Smooth muscle cell (in vitro differentiated cells): ENCODE data around the gene ALS2. TPM values are rescaled to one million over a fixed set of nuclear protein-coding genes. Genes with fewer than 3 reads are reported as not detected.

Experiments
- DNase-seq: peaks from one replicate; lab custom pipeline; 2025; ENCODE audit not compliant: unreplicated experiment; lab: John Stamatoyannopoulos, UW
- H2AFZ ChIP-seq: fragments of 200-600 bp; sonication (generic); 2 replicates; pipeline ENCODE4 v1.6.0; 2016; ENCODE audit warnings: antibody characterized with exemption, low read depth, mild to moderate bottlenecking
- H3F3A ChIP-seq: fragments of 200-600 bp; sonication (generic); 2 replicates; pipeline ENCODE4 v1.6.0; 2017; ENCODE audit warnings: antibody characterized with exemption, low read depth
- H3K27ac ChIP-seq: fragments of 200-600 bp; sonication (generic); 2 replicates; pipeline ENCODE4 v1.5.1; 2016; ENCODE audit warnings: low read depth, mild to moderate bottlenecking
- H3K27me3 ChIP-seq: fragments of 200-600 bp; sonication (generic); 2 replicates; pipeline ENCODE4 v1.6.1; 2016; ENCODE audit warnings: low read depth, mild to moderate bottlenecking
- H3K36me3 ChIP-seq: fragments of 200-600 bp; sonication (generic); 2 replicates; pipeline ENCODE4 v1.5.1; 2016; ENCODE audit warnings: low read depth
- H3K4me1 ChIP-seq: fragments of 200-600 bp; sonication (generic); 2 replicates; pipeline ENCODE4 v1.5.1; 2016; ENCODE audit warnings: low read depth
- H3K4me2 ChIP-seq: fragments of 200-600 bp; sonication (generic); 2 replicates; pipeline ENCODE4 v1.6.0; 2016; ENCODE audit warnings: mild to moderate bottlenecking
- H3K4me3 ChIP-seq: fragments of 200-600 bp; sonication (generic); 2 replicates; pipeline ENCODE4 v1.5.1; 2016; ENCODE audit warnings: mild to moderate bottlenecking
- H3K79me2 ChIP-seq: fragments of 200-600 bp; sonication (generic); 2 replicates; pipeline ENCODE4 v1.6.0; 2016; ENCODE audit warnings: low read depth, mild to moderate bottlenecking
- H3K9ac ChIP-seq: fragments of 200-600 bp; sonication (generic); 2 replicates; pipeline ENCODE4 v1.6.0; 2016; ENCODE audit warnings: low read depth
- H3K9me3 ChIP-seq: fragments of 200-600 bp; sonication (generic); replicated peaks from 2 replicates; pipeline ENCODE4 v1.5.1; 2016; ENCODE audit warnings: low read depth
- H4K20me1 ChIP-seq: fragments of 200-600 bp; sonication (generic); 2 replicates; pipeline ENCODE4 v1.6.0; 2016; ENCODE audit warnings: low read depth
- WGBS: methylation state at CpG from one replicate; pipeline ENCODE4 v1.1.7; 2016; ENCODE audit warnings: low lambda C conversion rate; 5-methylcytosine and 5-hydroxymethylcytosine counted together
- polyA plus RNA-seq: library from polyadenylated mRNA; unstranded; fragments of >200 nt; fragmentation: Nextera tagmentation; extraction: Ambion mirVana; gene quantifications from 2 replicates; pipeline ENCODE4 v1.2.1, GENCODE V29; 2016
- total RNA-seq: library from RNA; depleted of rRNA; stranded (reverse); fragments of >200 nt; gene quantifications from 2 replicates; pipeline ENCODE4 v1.2.3, GENCODE V29; 2014
- TF ChIP-seq, protein P1 (sequence below): fragments of 200-600 bp; sonication (generic); IDR thresholded peaks from 2 replicates; pipeline ENCODE4 v1.5.1; 2017; ENCODE audit warnings: borderline replicate concordance, mild to moderate bottlenecking, antibody characterized with exemption; ENCODE audit not compliant: insufficient read depth, poor library complexity, severe bottlenecking

The ALS2 gene
- total and polyA plus RNA-seq, 2 experiments from 2014 or later: 11.0 to 24.4 TPM

DNA sequence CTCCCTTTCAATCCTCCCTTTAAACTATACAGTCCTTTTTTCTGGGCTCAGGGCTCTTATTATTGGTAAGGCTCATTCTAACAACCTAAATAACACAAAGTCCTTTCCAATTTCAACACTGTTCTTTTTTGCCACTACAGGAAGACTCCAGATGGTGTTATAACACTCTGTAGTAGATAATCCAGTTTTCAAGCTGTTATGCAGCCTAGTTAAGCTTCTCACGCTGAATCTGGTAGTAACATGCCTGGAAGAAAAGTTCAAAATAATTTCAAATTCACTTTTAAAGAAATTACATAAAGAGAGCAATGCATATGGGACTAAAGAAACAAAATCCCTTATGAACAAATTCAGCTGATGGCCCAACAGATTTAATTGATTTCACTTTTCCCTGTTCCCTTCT lies 79.1 kb downstream of the ALS2 start:
- 87% methylated on average over 1 of the region's 1 CpG for WGBS
- TF ChIP-seq, protein P1, sequence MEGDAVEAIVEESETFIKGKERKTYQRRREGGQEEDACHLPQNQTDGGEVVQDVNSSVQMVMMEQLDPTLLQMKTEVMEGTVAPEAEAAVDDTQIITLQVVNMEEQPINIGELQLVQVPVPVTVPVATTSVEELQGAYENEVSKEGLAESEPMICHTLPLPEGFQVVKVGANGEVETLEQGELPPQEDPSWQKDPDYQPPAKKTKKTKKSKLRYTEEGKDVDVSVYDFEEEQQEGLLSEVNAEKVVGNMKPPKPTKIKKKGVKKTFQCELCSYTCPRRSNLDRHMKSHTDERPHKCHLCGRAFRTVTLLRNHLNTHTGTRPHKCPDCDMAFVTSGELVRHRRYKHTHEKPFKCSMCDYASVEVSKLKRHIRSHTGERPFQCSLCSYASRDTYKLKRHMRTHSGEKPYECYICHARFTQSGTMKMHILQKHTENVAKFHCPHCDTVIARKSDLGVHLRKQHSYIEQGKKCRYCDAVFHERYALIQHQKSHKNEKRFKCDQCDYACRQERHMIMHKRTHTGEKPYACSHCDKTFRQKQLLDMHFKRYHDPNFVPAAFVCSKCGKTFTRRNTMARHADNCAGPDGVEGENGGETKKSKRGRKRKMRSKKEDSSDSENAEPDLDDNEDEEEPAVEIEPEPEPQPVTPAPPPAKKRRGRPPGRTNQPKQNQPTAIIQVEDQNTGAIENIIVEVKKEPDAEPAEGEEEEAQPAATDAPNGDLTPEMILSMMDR: no peak
- H3K9me3 ChIP-seq: no peaks in the 10 kb centered on the region
- H3K27ac ChIP-seq: no peak overlapping the region
- no peak overlapping the region for H3K4me3 ChIP-seq
- no peak overlapping the region for H3K9ac ChIP-seq
- no peaks in the 10 kb centered on the region for H4K20me1 ChIP-seq
- H3F3A ChIP-seq: peaks cover 28% of the 10 kb centered on the region
- no peak overlapping the region for H2AFZ ChIP-seq
- no peaks in the 10 kb centered on the region for H3K79me2 ChIP-seq
- DNase-seq: no peak
- no peaks in the 10 kb centered on the region for H3K27me3 ChIP-seq
- H3K4me1 ChIP-seq: peaks cover 19% of the 10 kb centered on the region
- peaks cover 15% of the 10 kb centered on the region for H3K36me3 ChIP-seq
- H3K4me2 ChIP-seq: no peak overlapping the region

DNA sequence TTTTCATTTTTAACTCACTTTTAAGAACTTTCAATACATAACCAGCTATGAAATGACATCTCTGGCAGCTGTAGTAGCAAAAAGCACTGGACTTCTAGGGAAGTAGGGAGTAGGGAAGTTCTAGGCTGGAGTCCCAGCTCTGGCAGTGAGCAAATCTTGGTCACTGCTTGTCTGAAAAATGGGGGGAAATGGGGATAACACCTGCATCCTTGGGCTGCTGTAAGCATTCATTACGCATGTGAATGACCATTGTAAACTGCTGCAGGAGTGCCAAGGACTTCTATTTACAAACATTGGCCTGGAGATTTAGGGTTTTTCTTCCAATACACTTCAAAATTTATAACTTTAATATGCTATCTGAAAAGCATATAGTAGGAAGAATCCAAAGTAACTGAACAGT lies 81.3 kb downstream of the ALS2 start:
- Histone ChIP-seq H3K4me2 (peak overlapping the region; percentile 63), H3K27me3 (no peaks in the 10 kb centered on the region), H3K4me1 (peaks cover 19% of the 10 kb centered on the region), H3K27ac (peak overlapping the region; percentile 89), H3K4me3 (no peak overlapping the region), H3F3A (peaks cover 28% of the 10 kb centered on the region), H4K20me1 (no peaks in the 10 kb centered on the region), H2AFZ (no peak overlapping the region), H3K79me2 (no peaks in the 10 kb centered on the region), H3K9ac (no peak overlapping the region), H3K36me3 (peaks cover 7% of the 10 kb centered on the region), H3K9me3 (no peaks in the 10 kb centered on the region)
- TF ChIP-seq, protein P1: no peak
- 100% methylated on average over 1 of the region's 1 CpG for WGBS
- no peak for DNase-seq

DNA sequence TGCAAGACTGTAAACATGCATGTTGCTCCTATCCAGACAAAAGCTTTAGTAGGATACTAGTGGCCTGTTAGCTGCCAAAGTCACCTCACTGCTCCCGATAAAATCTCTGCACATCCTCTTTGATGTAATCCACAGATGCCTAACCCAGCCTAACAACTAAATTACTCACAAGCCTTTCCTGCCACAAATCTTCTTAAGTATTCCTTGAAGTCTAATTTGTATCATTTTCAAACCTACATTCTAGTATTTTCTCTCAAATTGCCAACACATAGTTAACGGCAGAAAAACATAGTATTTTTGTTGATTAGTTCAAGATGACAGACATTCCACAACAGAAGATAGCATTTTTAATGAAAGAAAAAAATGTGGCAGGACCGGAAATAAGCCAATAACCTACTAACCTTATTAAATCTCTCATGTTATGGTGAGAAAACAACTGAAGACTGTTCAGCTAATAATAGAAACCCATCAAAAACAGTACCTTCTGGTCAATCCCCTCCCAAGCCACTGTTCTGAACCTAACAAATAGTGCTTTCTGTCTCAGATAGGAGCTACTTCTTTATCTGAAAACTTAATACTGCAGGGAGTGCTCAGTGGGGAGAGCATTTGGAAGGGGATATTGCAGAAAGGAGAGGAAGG lies 82.0 kb downstream of the ALS2 start, which contains the start of gene MPP4:
TSS of gene MPP4 (minus strand) at position 57 of the 639 bp plus-strand sequence. CDS start 4,690 bp downstream, outside the sequence.
- Histone ChIP-seq H3K9me3 (no peaks in the 10 kb centered on the region), H2AFZ (no peak within 1 kb of the TSS), H3K4me3 (no peak within 1 kb of the TSS), H3K4me2 (peak within 1 kb of the TSS; percentile 63), H4K20me1 (no peaks in the 10 kb centered on the region), H3K36me3 (no peaks in the 10 kb centered on the region), H3K4me1 (peaks cover 19% of the 10 kb centered on the region), H3K9ac (peak within 1 kb of the TSS; percentile 45), H3K27ac (peak within 1 kb of the TSS; percentile 89), H3K27me3 (no peaks in the 10 kb centered on the region), H3K79me2 (no peaks in the 10 kb centered on the region), H3F3A (peaks cover 28% of the 10 kb centered on the region)
- DNase-seq: no peak
- TF ChIP-seq, protein P1: no peak
- WGBS: 2% methylated on average over 3 of the region's 3 CpGs

DNA sequence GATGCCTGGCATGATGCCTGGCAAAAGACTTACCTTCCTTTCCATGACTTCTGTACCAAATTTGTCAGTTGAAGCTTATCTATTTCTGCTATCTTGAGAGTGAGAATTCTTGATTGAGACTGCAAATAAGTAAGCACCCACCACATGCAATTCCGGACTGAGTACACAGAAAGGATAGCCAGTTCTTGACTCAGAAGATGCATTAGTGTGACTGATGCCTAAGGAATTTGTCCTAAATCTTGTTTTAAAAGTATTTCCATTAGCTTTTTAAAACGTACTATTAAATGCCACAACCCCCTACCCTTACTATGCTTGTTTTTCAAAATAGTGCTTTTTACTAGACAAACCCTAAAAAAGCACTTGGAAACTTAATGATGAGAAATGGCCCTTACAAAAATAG lies 82.8 kb downstream of the ALS2 start:
- peaks cover 28% of the 10 kb centered on the region for H3F3A ChIP-seq
- H3K36me3 ChIP-seq: no peaks in the 10 kb centered on the region
- no peak overlapping the region for H3K4me3 ChIP-seq
- H3K9me3 ChIP-seq: no peaks in the 10 kb centered on the region
- H4K20me1 ChIP-seq: no peaks in the 10 kb centered on the region
- peak overlapping the region; percentile 63 for H3K4me2 ChIP-seq
- 2% methylated on average over 2 of the region's 2 CpGs for WGBS
- no peak for DNase-seq
- TF ChIP-seq, protein P1: no peak
- no peak overlapping the region for H2AFZ ChIP-seq
- H3K27ac ChIP-seq: peak overlapping the region; percentile 89
- H3K9ac ChIP-seq: peak overlapping the region; percentile 45
- H3K79me2 ChIP-seq: no peaks in the 10 kb centered on the region
- no peaks in the 10 kb centered on the region for H3K27me3 ChIP-seq
- H3K4me1 ChIP-seq: peaks cover 19% of the 10 kb centered on the region
